SU-DHL-6 (cell line): ENCODE data around the gene TSPYL2.
A peak's percentile ranks its signal among the peaks of the same experiment; 100 is the strongest.

ENCODE experiments used
- H2AFZ ChIP-seq: fragments of 200-600 bp; sonication (generic); 2 replicates; pipeline ENCODE4 v1.6.1; 2014; ENCODE audit warnings: low read depth, mild to moderate bottlenecking, moderate library complexity, mixed read lengths, antibody characterized with exemption, low read length; ENCODE audit not compliant: severe bottlenecking
- H3F3A ChIP-seq: fragments of 200-600 bp; shearing (Covaris generic); 2 replicates; pipeline ENCODE4 v1.6.0; 2016; ENCODE audit warnings: antibody characterized with exemption, mild to moderate bottlenecking; ENCODE audit not compliant: insufficient read depth
- H3K27ac ChIP-seq: fragments of 200-600 bp; sonication (generic); 2 replicates; pipeline ENCODE4 v1.5.1; 2016; ENCODE audit warnings: low read depth, mild to moderate bottlenecking, low read length, moderate library complexity, mixed read lengths
- H3K27me3 ChIP-seq: fragments of 200-600 bp; sonication (generic), shearing (Covaris generic); 2 replicates; pipeline ENCODE4 v1.6.0; 2014; ENCODE audit warnings: mild to moderate bottlenecking, low read length
- H3K36me3 ChIP-seq: fragments of 200-600 bp; sonication (generic); 2 replicates; pipeline ENCODE4 v1.6.1; 2014; ENCODE audit warnings: mild to moderate bottlenecking, low read length, mixed read lengths
- H3K4me2 ChIP-seq: fragments of 300-600, 200-600 bp; shearing (Covaris generic), sonication (generic); 2 replicates; pipeline ENCODE4 v1.6.0; 2014; ENCODE audit warnings: low read length, low read depth, mild to moderate bottlenecking; ENCODE audit not compliant: poor library complexity, severe bottlenecking
- H3K4me3 ChIP-seq: fragments of 200-600 bp; sonication (generic); 2 replicates; pipeline ENCODE4 v1.5.1; 2014; ENCODE audit warnings: antibody characterized with exemption, low read length, mild to moderate bottlenecking, mixed read lengths; ENCODE audit not compliant: insufficient read depth, poor library complexity, severe bottlenecking
- H3K79me2 ChIP-seq: fragments of 200-600 bp; sonication (generic); 2 replicates; pipeline ENCODE4 v1.6.1; 2014; ENCODE audit warnings: mild to moderate bottlenecking, low read length, moderate library complexity; ENCODE audit not compliant: insufficient read depth
- H3K9ac ChIP-seq: fragments of 200-600 bp; sonication (generic); 2 replicates; pipeline ENCODE4 v1.7.0; 2014; ENCODE audit warnings: mild to moderate bottlenecking, low read length
- H3K9me2 ChIP-seq: fragments of 200-600 bp; sonication (generic); replicated peaks from 2 replicates; pipeline ENCODE4 v1.6.1; 2014; ENCODE audit warnings: low read length; ENCODE audit not compliant: insufficient read depth
- H3K9me3 ChIP-seq: fragments of 200-600 bp; sonication (generic); 2 replicates; pipeline ENCODE4 v1.6.1; 2014; ENCODE audit warnings: low read length, mixed read lengths; ENCODE audit not compliant: insufficient read depth
- H4K20me1 ChIP-seq: fragments of 200-600 bp; sonication (generic); 2 replicates; pipeline ENCODE4 v1.6.1; 2014; ENCODE audit warnings: low read depth, mild to moderate bottlenecking, antibody characterized with exemption, low read length, moderate library complexity, mixed read lengths
- CTCF ChIP-seq: fragments of 200-600 bp; sonication (generic); IDR thresholded peaks from one replicate; pipeline ENCODE4 v1.5.1; 2017; ENCODE audit warnings: antibody characterized with exemption, mild to moderate bottlenecking, low read length, moderate library complexity; ENCODE audit not compliant: insufficient read depth, poor library complexity, severe bottlenecking
- EZH2phosphoT487 ChIP-seq: fragments of 200-600 bp; sonication (generic), shearing (Covaris generic); conservative IDR thresholded peaks from 2 replicates; pipeline ENCODE4 v1.6.1; 2018; ENCODE audit warnings: mild to moderate bottlenecking, antibody characterized with exemption, low read length, moderate library complexity, mixed read lengths

The TSPYL2 gene

DNA sequence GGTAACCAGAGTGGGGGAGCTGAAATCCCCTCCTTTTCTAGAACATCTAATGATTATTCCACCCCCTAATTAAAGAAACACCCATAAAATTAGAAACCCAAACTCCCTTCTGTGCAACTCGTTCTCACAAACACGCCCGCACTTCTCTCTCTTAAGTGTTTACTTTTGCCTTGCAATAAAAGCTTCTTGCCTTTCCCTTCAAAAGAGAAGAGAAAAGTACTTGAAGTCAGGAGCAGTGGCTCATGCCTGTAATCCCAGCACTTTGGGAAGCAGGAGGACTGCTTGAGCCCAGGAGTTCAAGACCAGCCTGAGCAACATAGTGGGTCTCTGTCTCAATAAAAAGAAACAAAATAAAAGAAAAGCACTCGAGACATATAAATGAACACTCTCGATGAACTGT is 37.2 kb upstream of the TSPYL2 start:
- no peak overlapping the region for H2AFZ ChIP-seq
- no peaks in the 10 kb centered on the region for H3K9me2 ChIP-seq
- TF ChIP-seq CTCF (no peak), EZH2phosphoT487 (no peak)
- H3K27ac ChIP-seq, result no peak overlapping the region
- no peak overlapping the region for H3K4me2 ChIP-seq
- H3F3A ChIP-seq, result no peaks in the 10 kb centered on the region
- no peaks in the 10 kb centered on the region for H4K20me1 ChIP-seq
- no peaks in the 10 kb centered on the region for H3K27me3 ChIP-seq
- no peak overlapping the region for H3K4me3 ChIP-seq
- H3K36me3 ChIP-seq, result no peaks in the 10 kb centered on the region
- no peaks in the 10 kb centered on the region for H3K9me3 ChIP-seq
- no peak overlapping the region for H3K9ac ChIP-seq
- H3K79me2 ChIP-seq, result no peaks in the 10 kb centered on the region

GRCh38 chrX:53047228-53047627 is 34.9 kb upstream of the TSPYL2 start:
- H3K9me3 ChIP-seq, result no peaks in the 10 kb centered on the region
- no peak overlapping the region for H3K27ac ChIP-seq
- no peaks in the 10 kb centered on the region for H3K79me2 ChIP-seq
- H4K20me1 ChIP-seq, result no peaks in the 10 kb centered on the region
- H3K4me3 ChIP-seq, result no peak overlapping the region
- H3F3A ChIP-seq, result no peaks in the 10 kb centered on the region
- no peaks in the 10 kb centered on the region for H3K36me3 ChIP-seq
- H3K4me2 ChIP-seq, result no peak overlapping the region
- H3K27me3 ChIP-seq, result no peaks in the 10 kb centered on the region
- H2AFZ ChIP-seq, result no peak overlapping the region
- no peak overlapping the region for H3K9ac ChIP-seq
- no peaks in the 10 kb centered on the region for H3K9me2 ChIP-seq
- TF ChIP-seq CTCF (no peak), EZH2phosphoT487 (no peak)

DNA sequence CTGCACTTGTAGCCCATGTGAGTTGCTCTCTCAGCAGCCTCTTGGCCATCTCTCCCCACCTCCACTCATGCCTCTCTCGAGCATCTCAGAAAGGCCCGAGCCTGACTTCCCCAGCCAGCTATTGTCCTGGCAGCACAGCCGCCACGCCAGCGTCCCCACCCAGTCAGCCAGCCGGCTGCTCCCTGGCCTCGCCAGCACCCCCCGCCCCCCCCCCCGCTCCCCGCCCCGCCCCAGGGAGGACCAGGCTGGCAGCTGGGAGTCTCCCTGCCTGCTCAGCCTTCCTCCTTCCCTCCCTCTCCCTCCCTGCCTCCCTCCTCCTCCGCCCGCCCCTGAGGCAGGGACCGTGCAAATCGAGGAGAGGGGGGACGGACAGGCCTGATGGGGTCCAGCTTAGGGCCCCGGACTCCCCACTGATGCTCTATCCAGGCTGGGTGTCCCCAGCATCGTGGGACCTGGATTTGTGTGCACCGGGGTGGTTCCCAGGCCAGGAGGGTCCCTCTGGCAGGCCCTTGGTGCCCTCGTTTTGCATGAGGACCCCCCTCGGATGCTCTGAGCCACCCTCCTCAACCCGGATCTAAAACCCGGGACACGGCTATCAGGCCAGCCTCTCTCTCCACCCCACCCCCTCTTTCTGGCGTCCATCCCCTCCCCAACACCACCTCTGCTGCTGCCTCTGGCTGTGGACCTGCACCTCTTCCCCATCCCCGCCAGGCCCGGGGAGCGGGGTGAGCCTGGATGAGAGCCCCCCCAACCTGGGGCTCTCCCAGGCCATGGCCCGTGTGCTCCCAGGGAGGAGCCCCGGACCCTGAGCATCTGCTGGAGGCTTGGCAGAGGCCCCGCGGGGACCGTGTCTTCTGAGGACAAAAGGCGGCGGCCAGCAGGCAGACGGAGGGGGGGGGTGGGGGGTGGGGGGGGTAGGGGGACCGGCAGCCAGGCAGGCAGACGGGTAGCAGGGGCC is 33.7 kb upstream of the TSPYL2 start, which contains the start of gene GPR173:
Gene GPR173, plus strand, starts transcription at position 621 of the 958 bp plus-strand sequence. CDS start 27,833 bp downstream, outside the sequence.
- H2AFZ ChIP-seq, result peak within 1 kb of the TSS; percentile 54
- H3K4me2 ChIP-seq, result peak within 1 kb of the TSS; percentile 44
- no peak within 1 kb of the TSS for H3K27ac ChIP-seq
- H3K36me3 ChIP-seq, result no peaks in the 10 kb centered on the region
- no peaks in the 10 kb centered on the region for H3K9me3 ChIP-seq
- no peaks in the 10 kb centered on the region for H3F3A ChIP-seq
- TF ChIP-seq EZH2phosphoT487, result no peak
- TF ChIP-seq CTCF, result no peak
- H3K27me3 ChIP-seq, result no peaks in the 10 kb centered on the region
- H3K79me2 ChIP-seq, result no peaks in the 10 kb centered on the region
- peak within 1 kb of the TSS; percentile 52 for H3K9ac ChIP-seq
- H3K9me2 ChIP-seq, result no peaks in the 10 kb centered on the region
- no peaks in the 10 kb centered on the region for H4K20me1 ChIP-seq
- H3K4me3 ChIP-seq, result peak within 1 kb of the TSS; percentile 54
